Measurements from ENCODE around the gene MAGED4.

The MAGED4 gene

DNA sequence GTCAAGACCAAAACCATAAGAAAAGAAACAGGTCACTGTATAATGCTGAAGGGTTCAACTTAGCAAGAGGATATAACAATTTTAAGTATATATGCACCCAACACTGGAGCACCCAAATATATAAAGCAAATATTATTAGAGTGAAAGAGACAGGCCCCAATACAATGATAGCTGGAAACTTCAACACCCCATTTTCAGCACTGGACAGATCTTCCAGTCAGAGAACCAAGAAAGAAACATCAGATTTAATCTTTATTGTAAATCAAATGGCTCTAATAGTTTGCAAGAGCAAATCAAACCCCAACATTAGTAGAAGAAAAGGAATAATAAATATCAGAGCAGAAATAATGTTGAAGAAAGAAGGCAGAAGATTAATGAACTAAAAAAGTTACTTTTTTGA lies 36.2 kb downstream of the MAGED4 start:
- Histone ChIP-seq H2AFZ (ENCODE audit: low read length) (no peak overlapping the region), H3K36me3 (ENCODE audit: insufficient read depth, low read length) (no peaks in the 10 kb centered on the region), H3K27me3 (ENCODE audit: insufficient read depth, low read length, poor library complexity, severe bottlenecking) (no peaks in the 10 kb centered on the region), H3K79me2 (ENCODE audit: insufficient read depth, low read length) (no peaks in the 10 kb centered on the region), H3K9me3 (ENCODE audit: insufficient read depth, low read depth, low read length) (no peaks in the 10 kb centered on the region), H3K9ac (ENCODE audit: low read depth, low read length, poor library complexity, severe bottlenecking) (no peak overlapping the region), H3K4me3 (ENCODE audit: low read length, poor library complexity, severe bottlenecking) (no peak overlapping the region), H3F3A (ENCODE audit: low read depth) (no peaks in the 10 kb centered on the region), H4K20me1 (ENCODE audit: insufficient read depth, low read length, poor library complexity, severe bottlenecking) (no peaks in the 10 kb centered on the region), H3K4me1 (ENCODE audit: insufficient read depth, low read length, poor library complexity, severe bottlenecking) (no peaks in the 10 kb centered on the region), H3K4me2 (ENCODE audit: low read depth, low read length, poor library complexity, severe bottlenecking) (no peak overlapping the region), H3K9me2 (replicated peaks; ENCODE audit: low read depth, low read length) (no peaks in the 10 kb centered on the region)
- no peak for TF ChIP-seq EZH2phosphoT487 (IDR thresholded peaks at IDR 0.05; ENCODE audit: borderline replicate concordance)
- TF ChIP-seq, protein P1, sequence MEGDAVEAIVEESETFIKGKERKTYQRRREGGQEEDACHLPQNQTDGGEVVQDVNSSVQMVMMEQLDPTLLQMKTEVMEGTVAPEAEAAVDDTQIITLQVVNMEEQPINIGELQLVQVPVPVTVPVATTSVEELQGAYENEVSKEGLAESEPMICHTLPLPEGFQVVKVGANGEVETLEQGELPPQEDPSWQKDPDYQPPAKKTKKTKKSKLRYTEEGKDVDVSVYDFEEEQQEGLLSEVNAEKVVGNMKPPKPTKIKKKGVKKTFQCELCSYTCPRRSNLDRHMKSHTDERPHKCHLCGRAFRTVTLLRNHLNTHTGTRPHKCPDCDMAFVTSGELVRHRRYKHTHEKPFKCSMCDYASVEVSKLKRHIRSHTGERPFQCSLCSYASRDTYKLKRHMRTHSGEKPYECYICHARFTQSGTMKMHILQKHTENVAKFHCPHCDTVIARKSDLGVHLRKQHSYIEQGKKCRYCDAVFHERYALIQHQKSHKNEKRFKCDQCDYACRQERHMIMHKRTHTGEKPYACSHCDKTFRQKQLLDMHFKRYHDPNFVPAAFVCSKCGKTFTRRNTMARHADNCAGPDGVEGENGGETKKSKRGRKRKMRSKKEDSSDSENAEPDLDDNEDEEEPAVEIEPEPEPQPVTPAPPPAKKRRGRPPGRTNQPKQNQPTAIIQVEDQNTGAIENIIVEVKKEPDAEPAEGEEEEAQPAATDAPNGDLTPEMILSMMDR (conservative IDR thresholded peaks at IDR 0.05; ENCODE audit: low read length) = no peak

Data from Loucy (cell line).